COR-L47 (cell line): ENCODE data around the gene PFKP.

ENCODE experiments used
- DNase-seq: peaks from one replicate; lab custom pipeline; 2025; lab: John Stamatoyannopoulos, UW

Gene PFKP

DNA sequence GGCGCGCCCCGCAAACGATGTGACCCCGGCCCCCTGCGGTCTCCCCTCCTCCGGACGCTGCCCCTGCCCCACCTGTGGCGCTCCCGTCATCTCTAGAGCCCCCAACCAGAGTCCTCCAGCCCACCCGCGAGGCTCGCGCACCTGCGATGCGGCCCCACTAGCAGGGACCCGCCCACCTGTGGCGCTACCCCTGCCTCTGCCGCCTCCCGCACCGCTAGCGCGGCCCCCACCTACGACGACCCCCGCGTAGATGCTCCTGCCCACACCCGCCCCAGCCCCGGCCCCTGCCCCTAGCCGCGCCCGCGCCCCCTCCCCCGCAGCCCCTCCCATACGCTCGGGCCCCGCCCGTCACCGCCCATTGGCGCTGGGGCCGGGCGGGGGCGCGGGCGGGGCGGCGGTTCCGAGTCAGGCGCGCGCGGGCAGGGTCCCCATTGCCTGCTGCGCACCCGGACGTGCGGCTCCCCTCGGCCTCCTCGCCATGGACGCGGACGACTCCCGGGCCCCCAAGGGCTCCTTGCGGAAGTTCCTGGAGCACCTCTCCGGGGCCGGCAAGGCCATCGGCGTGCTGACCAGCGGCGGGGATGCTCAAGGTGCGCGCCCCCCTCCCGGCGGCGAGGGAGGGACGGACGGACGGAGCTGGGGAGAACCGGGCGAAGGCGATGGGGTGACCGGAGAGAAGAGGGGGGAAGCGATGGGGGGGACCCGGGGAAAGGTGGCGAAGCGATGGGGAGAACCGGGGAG lies at the start of gene PFKP:
Gene PFKP, plus strand, starts transcription at position 431 of the 741 bp plus-strand sequence. Its CDS starts 48 bp downstream, at position 479.
- DNase-seq, result peak; percentile 23

DNA sequence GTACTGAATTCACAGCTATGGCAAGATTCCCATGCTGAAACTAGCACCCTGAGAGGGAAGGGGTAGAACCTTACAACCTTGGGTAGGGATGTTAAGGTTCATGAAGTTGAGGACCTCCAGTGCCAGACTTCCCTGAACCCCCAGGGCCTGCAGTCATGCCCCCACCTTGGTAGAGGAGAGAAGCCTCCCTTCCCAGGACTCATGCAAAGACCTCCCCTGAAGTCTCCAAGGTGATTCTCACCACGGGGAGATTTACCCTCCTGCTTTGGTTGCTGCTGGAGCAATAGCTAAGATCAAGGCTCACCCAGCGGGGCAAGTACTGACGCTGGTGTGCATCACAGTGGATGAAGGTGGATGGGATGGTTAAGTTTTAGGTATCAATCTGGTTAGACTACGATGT lies 49.1 kb upstream of the PFKP start:
- DNase-seq, result no peak

DNA sequence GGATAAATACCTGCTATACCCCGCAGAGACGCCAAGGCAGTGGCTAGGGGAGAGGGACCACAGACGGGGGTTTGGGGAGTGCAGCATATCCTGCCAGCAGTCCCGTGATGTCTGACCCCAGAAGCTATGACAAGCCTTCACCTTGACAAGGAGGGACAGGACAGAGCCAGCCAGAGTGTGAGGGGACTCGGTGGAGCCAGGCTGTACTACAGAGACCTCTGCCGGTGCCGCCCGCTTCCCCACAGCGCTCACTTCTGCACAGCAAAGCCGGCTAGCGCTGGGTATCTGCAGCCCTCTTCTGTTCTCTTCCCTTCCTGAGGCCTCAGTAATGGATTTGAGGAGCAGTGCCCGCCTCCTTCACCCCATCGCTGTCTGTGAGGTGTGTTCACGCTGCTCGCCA lies 47.0 kb upstream of the PFKP start:
- DNase-seq, result no peak

DNA sequence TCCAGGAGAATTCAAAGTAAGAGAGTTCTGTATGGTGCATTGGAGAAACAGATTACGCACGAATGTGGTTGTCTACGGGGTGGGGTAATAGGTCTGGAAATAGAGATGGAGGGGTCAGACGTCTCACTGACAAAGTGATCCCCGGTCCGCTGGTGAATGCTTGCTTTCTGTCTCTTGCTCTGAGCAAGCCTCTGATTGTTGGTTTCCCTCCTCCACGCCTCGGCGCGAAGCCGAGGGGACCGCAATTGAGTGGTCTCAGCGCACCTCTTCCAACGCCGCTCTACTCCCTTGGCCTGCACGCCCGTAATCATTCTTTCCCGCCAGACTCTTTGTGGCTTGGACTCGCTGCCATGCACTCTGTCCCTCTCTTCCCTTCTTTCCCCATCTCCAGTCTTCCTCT lies 46.5 kb upstream of the PFKP start:
- no peak for DNase-seq

DNA sequence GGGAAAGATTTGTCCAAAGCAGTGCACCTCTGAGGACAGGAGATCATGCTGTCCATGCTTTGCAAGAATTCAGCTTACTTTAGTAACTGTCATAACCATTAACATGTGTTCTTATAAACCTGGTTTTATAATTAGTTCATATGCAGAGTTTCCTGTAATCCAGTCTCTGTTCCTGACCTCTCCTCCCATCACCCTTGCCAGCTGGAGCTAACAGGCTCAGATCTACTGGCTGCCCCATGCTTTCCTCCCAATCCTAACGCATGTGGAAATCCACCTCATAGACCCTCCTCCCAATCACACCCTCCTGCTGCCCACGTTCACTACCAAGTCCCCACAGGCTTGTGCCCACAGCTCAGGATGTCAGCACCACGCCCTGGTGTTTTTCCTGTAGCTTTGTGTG lies 45.3 kb upstream of the PFKP start:
- DNase-seq, result no peak

DNA sequence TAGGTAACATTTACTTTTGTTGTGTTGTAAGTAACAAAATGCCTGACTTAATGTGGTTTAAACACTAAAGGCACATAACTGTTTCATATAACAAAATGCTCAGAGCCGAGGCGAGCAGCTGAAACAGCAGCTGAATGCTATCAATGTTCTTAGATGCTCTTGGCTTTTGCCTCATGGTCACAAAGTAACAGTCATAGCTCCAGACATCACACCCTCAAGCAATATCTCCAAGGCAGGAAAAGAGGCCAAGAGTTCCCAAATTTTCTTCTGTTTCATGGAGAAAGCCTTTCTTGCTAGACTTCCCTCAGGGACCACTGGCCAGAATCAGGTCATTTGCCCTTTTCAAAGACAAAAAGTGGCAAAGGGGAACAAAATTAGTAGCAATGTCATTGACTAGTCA lies 43.5 kb upstream of the PFKP start:
- DNase-seq, result no peak

DNA sequence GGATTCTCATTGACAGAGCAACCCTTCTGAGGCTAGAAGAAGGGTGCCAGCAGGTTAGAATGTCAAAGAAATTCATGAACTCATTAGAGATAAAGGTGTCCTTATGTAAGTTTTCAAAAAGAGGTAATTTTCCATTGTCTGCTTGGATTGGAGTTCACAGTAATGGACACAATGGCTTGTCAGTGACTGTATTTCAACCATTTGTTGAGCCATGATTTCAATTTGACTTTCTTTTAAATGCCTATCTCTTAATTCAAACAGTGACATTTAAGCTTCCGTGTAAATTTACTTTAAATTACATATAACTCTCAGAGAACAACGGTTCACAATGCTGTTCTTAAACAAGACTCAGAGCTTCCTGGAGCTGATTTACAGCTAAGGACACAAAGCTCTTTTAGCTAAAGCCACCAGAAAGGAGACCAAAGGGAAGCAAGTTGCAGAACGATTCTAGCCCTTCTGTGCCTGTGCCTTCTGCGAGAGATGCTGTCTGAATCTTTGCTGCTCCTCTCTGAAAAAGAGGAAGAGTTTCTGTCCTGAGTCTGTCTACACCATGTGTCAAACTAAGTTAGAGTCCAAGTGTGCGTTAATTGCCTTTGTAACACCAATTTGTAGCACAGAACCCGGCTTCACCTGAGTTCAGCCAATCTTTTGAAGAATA lies 42.2 kb upstream of the PFKP start:
- no peak for DNase-seq

DNA sequence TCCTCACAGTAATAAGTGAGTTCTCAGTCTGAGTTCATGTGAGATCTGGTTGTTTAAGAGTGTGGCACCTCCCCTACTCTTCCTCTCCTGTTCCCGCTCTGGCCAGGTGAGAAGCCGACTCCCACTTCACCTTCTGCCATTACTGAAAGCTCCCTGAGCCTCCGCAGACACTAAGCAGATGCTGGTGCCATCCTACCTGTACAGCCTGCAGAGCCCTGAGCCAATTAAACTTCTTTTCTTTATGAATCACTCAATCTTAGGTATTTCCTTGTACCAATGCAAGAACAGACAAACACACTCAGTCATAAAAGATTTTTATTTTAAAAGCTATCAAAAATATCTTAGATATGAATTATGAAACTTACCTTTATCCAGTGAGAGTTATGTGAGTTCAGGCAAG lies 39.5 kb upstream of the PFKP start:
- no peak for DNase-seq

DNA sequence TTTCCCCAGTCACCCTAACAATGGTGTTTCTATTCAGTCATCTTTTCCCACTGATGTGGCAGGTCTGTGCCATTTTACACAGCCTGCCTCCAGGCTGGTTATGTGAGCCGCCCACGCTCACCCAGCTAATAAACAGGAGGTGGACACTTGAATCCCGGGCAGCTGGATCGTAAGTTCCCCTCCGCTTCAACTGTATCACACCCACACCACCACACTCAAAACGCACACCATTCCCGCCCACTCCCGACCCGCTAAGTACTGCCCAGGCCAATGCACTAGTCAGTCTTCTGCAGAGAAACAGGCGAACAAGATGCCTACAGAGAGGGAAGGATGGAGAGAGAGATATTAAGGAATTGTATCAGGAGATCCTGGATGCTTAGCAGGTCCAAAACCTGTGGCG lies 38.9 kb upstream of the PFKP start:
- no peak for DNase-seq

DNA sequence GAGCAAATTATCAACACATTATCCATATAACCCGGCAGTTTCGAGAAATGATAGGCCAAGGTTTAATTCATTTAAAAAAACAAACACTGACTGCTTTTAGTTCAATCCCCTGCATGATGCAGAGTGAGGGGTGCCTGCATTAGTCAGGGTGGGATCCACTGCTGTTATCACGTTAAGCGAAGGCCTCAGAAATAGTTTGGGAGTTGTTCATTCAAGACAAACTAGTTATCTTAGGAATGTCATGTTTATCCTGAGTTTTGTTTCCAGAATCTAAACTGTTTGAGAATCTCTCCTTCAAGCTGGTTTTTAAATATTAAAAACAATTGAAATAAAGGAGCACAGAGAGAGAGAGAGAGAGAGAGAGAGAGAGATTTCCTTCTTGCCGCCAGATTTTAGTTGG lies 36.6 kb upstream of the PFKP start:
- no peak for DNase-seq

DNA sequence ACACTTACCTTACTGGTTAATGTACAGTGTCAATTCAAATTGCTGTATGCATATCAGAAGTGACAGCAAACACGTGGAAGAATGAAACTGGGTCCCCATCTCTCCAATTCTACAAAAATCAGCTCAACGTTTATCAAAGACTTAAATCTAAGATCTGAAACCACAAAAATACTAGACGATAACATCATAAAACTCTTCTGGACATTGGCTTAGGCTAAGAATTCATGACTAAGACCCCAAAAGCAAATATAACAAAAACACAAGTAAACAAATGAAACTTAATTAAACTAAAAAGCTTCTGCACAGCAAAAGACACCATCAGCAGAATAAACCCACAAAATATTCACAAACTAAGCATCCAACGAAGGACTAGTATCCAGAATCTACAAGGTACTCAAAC lies 35.9 kb upstream of the PFKP start:
- no peak for DNase-seq

DNA sequence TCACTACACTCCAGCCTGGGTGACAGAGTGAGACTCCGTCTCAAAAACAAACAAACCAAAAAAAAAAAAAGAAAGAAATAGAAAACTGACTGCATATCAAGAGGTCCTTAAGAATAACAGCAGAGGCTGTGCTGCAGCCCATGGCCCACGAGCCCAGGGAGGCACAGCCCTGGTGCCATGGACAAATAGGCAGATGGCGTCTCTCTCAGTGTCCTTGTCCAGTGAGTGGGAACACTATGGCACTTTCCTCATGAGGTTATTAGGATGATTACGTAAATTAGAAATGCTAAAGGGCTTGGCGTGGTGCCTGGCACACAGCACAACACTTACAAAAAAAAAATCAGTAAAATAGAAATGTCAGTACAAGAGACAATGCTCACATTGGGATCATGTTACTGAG lies 33.4 kb upstream of the PFKP start:
- no peak for DNase-seq

DNA sequence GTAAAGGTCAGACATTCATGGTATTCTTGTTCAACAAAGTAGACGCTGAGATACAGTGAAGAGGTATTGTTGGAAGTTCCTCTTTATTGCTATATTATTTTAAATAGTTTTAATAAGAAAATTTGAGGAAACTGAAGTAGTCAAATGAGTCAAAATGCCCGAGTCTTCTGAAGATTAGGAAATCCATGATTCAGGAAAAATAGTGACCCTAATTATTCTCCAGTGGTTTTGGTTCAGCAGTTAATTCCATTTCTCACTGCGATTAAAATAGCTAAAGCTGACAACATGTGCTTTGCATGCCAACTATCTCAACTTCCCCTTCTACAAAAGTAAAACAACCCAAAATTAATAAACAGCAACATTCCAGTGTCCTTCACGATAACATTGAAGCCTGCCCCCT lies 32.7 kb upstream of the PFKP start:
- DNase-seq, result no peak

DNA sequence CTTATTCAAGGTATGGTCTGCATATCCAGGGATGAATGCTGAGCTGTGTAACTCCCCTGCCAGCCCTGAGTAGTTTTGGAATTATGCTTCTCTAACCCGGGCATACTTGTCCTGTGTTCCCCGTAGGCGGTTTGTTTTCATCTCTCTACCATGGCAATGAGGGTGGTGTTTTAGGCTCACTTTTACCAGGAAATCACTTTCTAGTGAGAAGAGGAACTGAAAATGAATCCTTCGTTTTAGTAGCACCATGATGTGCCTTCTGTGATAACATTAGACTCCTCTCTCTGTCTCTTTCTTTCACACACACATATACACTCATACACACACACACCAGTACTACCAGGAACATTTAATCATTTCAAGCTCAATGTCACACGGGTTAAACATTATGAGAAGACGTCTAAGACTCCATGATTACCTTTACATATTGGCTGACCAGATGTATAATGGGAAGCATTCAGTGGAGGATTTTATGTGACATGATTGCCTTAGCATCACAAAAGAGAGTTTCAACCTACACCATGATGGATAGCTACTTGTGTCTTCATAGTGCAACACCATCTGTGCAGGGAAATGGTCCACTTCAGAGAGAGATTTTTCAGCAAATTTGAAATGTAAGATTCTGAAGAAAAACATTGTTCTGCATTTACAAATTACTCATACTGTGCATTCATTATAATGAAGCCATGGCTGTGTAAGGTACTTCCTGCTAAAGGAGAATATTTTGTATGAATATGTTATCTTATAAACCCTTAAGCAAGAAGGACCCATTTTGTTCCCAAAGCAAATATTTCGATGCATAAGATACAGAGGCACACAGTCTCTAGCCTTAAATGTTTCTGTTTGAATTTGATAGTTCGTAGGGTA lies 31.0 kb upstream of the PFKP start:
- DNase-seq, result no peak

DNA sequence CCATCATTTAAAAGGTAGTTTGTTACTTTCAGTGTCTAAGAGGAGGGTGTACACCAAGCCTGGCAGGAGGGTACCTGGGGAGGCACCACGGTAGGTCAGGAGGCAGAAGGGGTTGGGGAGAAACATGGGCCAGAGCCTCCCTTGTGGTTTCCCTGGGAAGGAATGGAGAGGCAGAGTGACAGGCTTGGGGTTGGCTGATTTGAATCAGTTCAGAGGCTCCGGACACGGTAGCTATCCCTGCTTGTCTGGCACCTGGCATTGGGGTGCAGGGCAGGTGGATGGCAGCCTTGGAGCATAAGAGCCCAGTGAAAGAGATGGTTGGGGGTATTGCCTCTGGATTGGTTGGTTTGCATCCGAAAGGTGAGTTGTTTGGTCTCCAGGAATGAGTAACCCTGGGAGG lies 30.2 kb upstream of the PFKP start:
- DNase-seq, result no peak

DNA sequence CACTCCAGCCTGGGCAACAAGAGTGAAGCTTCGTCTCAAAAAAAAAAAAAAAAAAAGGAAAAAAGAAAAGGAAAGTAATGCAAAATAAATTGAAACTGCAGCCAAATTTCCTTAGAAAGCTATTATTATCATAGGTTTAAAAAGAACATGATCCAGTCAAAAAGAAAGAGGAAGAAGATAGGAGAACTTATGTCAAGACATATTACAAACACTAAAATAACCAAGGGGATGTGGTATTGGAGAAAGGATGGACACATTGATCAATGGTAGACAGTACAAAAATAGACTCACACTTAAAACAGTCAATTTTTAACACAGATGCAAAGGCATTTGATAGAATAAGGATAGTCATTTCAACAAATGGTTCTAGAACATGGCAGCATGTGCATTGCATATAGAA lies 27.3 kb upstream of the PFKP start:
- no peak for DNase-seq

DNA sequence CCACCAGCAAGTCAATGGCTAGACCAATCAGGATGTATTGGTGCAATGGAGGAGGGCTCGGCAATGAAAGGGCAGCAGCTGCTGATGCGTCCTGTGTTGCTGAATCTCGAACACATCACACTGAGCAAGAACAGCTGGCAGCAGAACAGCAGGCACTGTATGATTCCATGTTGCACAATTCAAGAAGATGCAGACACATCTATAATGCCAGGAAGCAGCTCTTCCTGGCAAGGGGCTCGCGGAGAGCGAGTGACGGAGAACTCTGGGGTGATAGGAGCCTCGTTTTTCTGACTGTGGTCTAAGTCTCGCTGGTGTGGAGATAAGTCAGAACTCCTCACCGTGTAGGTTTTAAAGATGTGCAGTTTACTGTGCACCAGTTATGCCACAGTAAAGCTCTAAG lies 24.8 kb upstream of the PFKP start:
- no peak for DNase-seq

DNA sequence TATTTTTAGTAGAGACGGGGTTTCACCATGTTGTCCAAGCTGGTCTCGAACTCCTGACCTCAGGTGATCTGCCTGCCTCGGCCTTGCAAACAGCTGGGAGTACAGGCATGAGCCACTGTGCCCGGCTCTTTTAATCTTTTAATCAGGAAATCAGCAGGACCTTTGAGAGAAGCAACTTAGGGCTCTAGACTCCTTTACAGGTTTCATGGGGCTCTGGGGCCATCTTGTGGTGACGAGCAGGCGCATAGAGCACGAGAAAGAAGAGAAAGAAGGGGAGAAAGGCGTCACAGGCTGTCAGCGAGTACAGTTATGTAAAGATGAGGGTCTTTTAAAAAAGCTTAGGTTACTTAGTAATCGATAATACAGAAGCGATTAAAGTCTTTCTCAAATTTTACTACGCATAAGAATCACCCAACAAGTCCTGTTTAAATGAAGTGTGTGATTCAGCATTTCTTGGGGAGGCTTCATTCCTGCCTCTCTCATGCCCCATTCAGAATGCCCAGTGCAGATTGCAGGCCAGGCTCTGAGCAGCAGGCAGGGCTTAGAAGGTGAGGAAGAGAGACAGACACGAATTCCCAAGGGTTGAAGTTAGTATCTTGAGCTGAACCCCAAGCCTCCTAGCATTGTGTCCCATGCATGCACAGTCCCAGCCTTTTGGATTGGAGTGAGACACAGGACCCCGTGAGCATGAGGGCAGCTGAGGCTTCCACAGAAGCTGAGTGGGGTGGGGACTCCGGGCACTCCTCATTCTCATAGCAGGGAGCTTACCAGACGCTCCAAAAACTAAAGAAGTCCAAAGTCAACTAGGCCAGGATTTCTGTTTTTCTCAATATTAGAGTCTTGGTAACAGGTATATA lies 23.6 kb upstream of the PFKP start:
- DNase-seq, result peak; percentile 41

DNA sequence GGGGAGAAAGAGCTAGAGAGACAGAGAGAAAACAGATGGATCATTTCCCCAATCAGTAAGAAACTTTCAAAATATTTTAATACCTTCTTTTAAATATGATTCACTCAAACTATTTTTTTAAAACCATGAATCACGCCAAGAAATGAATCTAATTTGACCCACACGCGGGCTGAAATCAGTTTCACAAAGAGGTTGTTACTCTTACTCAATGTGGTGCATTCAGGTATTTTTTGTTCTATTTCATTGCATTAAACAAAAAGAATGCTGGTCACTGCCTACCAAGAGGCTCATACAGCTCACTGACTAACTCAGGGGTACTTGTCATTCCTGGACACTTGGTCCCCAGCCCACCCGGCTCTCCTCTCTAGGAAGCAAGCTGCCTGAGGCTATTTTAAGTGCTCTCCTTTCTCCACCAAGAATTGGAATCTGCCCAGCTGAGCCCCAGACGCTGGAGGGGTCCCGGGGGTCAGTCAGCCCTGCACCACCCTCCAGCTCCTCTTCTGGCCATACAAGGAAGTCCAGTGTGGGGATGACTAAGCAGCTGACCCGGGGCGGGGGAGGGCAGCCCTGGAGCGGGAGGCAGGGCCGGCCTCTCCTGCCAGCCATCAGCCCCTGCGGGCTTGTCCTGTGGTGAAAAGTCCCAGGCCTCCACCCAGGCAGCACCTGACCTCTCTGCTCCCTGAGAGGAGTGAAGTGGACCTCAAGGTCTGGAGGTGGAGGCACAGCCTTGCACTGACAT lies 21.7 kb upstream of the PFKP start:
- DNase-seq, result no peak

DNA sequence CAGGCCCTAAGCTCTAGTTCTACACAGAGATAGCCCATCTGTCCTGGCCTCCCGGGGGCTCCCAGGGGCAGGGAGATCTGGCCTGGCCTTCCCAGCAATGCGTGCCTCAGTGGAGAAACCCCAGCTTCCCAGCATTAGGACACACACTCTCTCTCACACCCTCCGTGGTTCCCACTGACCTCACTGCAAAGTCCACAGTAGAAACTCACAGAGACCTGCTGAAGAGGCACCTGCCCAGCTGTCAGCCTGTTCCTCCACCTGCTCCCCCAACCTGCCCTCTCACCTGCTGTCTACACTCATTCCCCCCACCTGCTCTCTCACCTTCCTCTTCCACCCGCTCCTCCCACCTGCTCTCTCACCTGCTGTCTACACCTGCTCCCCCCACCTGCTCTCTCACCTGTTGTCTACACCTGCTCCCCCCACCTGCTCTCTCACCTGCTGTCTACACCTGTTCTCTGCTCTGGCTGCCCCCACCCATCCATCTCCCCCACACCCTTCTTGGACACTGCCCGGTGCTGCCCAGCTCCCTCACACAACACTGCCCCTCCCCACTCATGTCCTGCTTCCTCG lies 21.1 kb upstream of the PFKP start:
- no peak for DNase-seq

DNA sequence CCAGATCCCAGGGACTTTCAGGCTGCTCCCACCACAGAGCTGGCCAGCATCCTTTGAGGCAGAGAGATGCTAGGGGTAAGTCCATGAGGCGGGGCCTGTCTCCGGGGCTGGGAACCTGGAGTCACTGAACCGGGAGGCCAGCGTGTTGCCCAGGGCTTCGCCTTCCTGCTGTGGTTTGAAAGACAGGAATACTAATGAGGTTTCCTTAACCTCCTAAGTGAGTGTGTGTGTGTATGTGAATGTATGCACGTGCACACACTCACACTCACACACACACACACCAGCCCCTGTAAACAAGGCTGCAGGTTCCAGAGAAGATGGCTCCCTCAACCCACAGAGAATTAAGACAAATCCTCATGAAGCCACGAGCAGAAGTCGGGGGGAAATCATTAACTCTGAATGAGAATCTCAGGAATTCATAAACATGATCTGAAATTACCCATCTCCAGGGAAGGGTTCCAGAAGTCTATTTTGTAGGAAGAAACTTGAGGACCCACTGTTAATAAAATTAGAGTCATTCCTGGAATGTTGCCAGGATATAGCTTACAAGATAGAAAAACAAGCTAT lies 20.3 kb upstream of the PFKP start:
- no peak for DNase-seq
